ENCODE measurements around the gene COL27A1. TPM values are rescaled to one million over a fixed set of nuclear protein-coding genes. Genes with fewer than 3 reads are reported as not detected.

COL27A1 gene
- total and polyA plus RNA-seq, 2 donors (not counting 3 experiments of a cell fraction or from before 2014, with no cell fraction given) = 14.7 to 49.1 TPM

- no peaks in the 10 kb centered on the region for H4K20me1 ChIP-seq (replicated peaks; ENCODE audit: control insufficient read depth, extremely low read depth, insufficient read depth, low read length)
- H3K9me1 ChIP-seq (replicated peaks; ENCODE audit: control insufficient read depth, extremely low read depth, insufficient read depth, low read length) = no peaks in the 10 kb centered on the region
- no peak overlapping the region for H3K4me2 ChIP-seq (ENCODE audit: insufficient read depth, low read length)
- intact Hi-C loops (cut with micrococcal nuclease) (no loop called here), dilution Hi-C loops (cut with MboI; ENCODE audit: extremely low pct_ligation_motif_present, low sequenced_read_pairs) (no loop called here)
- H3K9ac ChIP-seq (replicated peaks; ENCODE audit: extremely low read depth, insufficient read depth, low read length) = no peak overlapping the region
- no TSS peak for BruUV-seq (replicated peaks)
- ChIA-PET CTCF (interaction anchor here (0.9 kb wide), 1 partner anchor 9 kb away, joined by 3 read pairs; no protein-coding TSS in a partner anchor), POLR2A (no interaction called here)
- H3K4me3 ChIP-seq (replicated peaks in 1 of 3; ENCODE audit: insufficient read depth in 1 of 3, low read depth in 1 of 3, low read length in 3 of 3) = no peak overlapping the region
- H3K27me3 ChIP-seq (ENCODE audit: control insufficient read depth in 2 of 2, insufficient read depth in 2 of 2, low read length in 2 of 2) = no peaks in the 10 kb centered on the region
- TF ChIP-seq MAX (IDR thresholded peaks at IDR 0.05; ENCODE audit: insufficient read depth, insufficient read length) = no peak
- TF ChIP-seq MYC (IDR thresholded peaks at IDR 0.05; ENCODE audit: low read depth, low read length) = no peak
- no peak for TF ChIP-seq GATA2 (IDR thresholded peaks at IDR 0.05; ENCODE audit: insufficient read depth, insufficient read length, low read depth, low read length)
- no peak for TF ChIP-seq FOS (IDR thresholded peaks at IDR 0.05; ENCODE audit: borderline replicate concordance, insufficient read depth, low read length)
- no peak for TF ChIP-seq JUN (IDR thresholded peaks at IDR 0.05; ENCODE audit: borderline replicate concordance, insufficient read depth, insufficient read length, low read depth)
- no peak for TF ChIP-seq POLR2AphosphoS5 (IDR thresholded peaks at IDR 0.05; ENCODE audit: insufficient read depth, low read depth, low read length)
- no peak for TF ChIP-seq EZH2 (IDR thresholded peaks at IDR 0.05; ENCODE audit: borderline replicate concordance, low read depth, low read length, severe bottlenecking)
- no peak for TF ChIP-seq POLR2A (IDR thresholded peaks at IDR 0.05; ENCODE audit: low read depth, low read length)
- no peak for TF ChIP-seq CTCF (IDR thresholded peaks at IDR 0.05; ENCODE audit: extremely low read depth in 1 of 2, insufficient read depth in 1 of 2, low read depth in 1 of 2, low read length in 2 of 2)
- peaks cover 8 to 52% of the 10 kb centered on the region in 2 experiments for H3K36me3 ChIP-seq (ENCODE audit: control insufficient read depth in 2 of 2, extremely low read depth in 1 of 2, insufficient read depth in 2 of 2, low read length in 2 of 2)
- FAIRE-seq = no peak
- H3K4me1 ChIP-seq (ENCODE audit: control insufficient read depth, extremely low read depth, insufficient read depth, low read length) = no peaks in the 10 kb centered on the region
- no peaks in the 10 kb centered on the region for H3K9me3 ChIP-seq (replicated peaks; ENCODE audit: control insufficient read depth, insufficient read depth, low read length)
- H3K79me2 ChIP-seq (ENCODE audit: control insufficient read depth, insufficient read depth, low read length) = no peaks in the 10 kb centered on the region
- no peak overlapping the region for H2AFZ ChIP-seq (ENCODE audit: low read depth, low read length)
- no peak overlapping the region for H3K27ac ChIP-seq (ENCODE audit: insufficient read depth, low read depth, low read length)
- no peak for DNase-seq (ENCODE audit: low read depth, low spot score)
Observed at GRCh38 chr9:114344692-114345091, 189.4 kb downstream of the COL27A1 start.

Measured in endothelial cell of umbilical vein (primary cell).